HG03432 (cell line): Measurements from ENCODE around the gene TCERG1L.

Source experiments
- ATAC-seq: cut with Tn5 transposase; IDR thresholded peaks from one replicate; pipeline ENCODE4 v1.9.1; 2021; ENCODE audit warnings: mild to moderate bottlenecking, moderate library complexity; ENCODE audit not compliant: unreplicated experiment

Gene TCERG1L

GRCh38 chr10:131316321-131317075 is 5.0 kb upstream of the TCERG1L start:
- ATAC-seq, result no peak

GRCh38 chr10:131315344-131315743 is 3.8 kb upstream of the TCERG1L start:
- no peak for ATAC-seq

- ATAC-seq, result no peak
These were observed 3.3 kb upstream of the TCERG1L start for GRCh38 chr10:131314799-131315198.

- ATAC-seq, result no peak
These were observed 2.6 kb upstream of the TCERG1L start for GRCh38 chr10:131314148-131314547.

- no peak for ATAC-seq
These were observed 1.9 kb upstream of the TCERG1L start for GRCh38 chr10:131313377-131313776.

GRCh38 chr10:131312478-131312836 is 936 bp upstream of the TCERG1L start:
- ATAC-seq, result no peak

- ATAC-seq, result no peak
These were observed 190 bp downstream of the TCERG1L start for GRCh38 chr10:131311402-131311660.

GRCh38 chr10:131310551-131311401 is 745 bp downstream of the TCERG1L start:
- ATAC-seq, result no peak

GRCh38 chr10:131310142-131310541 is 1.4 kb downstream of the TCERG1L start:
- no peak for ATAC-seq

- no peak for ATAC-seq
These were observed 11.0 kb downstream of the TCERG1L start for GRCh38 chr10:131300508-131300907.

- no peak for ATAC-seq
These were observed 20.7 kb downstream of the TCERG1L start for GRCh38 chr10:131290781-131291180.

- no peak for ATAC-seq
These were observed 22.9 kb downstream of the TCERG1L start for GRCh38 chr10:131288648-131289047.

GRCh38 chr10:131282961-131283360 is 28.6 kb downstream of the TCERG1L start:
- ATAC-seq, result no peak

- no peak for ATAC-seq
These were observed 31.4 kb downstream of the TCERG1L start for GRCh38 chr10:131280101-131280500.

- no peak for ATAC-seq
These were observed 32.0 kb downstream of the TCERG1L start for GRCh38 chr10:131279516-131279915.

GRCh38 chr10:131277969-131278368 is 33.6 kb downstream of the TCERG1L start:
- no peak for ATAC-seq

GRCh38 chr10:131277278-131277677 is 34.2 kb downstream of the TCERG1L start:
- no peak for ATAC-seq

- no peak for ATAC-seq
These were observed 35.8 kb downstream of the TCERG1L start for GRCh38 chr10:131275691-131276090.

- no peak for ATAC-seq
These were observed 36.6 kb downstream of the TCERG1L start for GRCh38 chr10:131274883-131275282.

- no peak for ATAC-seq
These were observed 37.2 kb downstream of the TCERG1L start for GRCh38 chr10:131274133-131274880.

GRCh38 chr10:131273476-131273875 is 38.0 kb downstream of the TCERG1L start:
- ATAC-seq, result no peak
